Measurements from ENCODE around the gene NBEAL2.

The NBEAL2 gene

DNA sequence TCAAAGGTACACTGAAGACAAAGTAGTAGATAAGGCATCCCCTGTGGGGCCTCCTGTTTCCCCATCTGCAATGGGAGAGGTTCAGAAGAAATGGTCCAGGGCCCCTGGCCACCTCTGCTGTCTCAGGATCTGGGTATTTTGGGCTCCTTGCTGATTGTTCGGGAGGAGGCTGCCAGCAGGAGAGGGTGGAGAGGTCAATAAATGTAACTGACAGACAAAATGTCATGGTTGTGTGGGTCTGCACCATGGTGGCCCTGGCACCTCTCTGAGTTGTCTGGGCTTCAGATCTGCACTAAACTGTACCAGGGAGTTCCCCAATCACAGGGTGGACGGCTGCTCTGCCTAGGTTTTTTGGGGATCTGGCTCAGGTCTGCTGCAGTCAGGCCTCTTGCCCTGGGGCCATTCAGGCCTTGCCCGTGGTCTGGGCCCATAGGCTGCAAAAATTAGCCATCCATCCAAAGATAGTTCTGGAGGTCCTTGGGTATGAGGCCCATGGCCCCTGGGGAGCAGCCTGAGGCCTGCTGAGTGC is 7.4 kb downstream of the NBEAL2 start:
- no peak for FAIRE-seq

DNA sequence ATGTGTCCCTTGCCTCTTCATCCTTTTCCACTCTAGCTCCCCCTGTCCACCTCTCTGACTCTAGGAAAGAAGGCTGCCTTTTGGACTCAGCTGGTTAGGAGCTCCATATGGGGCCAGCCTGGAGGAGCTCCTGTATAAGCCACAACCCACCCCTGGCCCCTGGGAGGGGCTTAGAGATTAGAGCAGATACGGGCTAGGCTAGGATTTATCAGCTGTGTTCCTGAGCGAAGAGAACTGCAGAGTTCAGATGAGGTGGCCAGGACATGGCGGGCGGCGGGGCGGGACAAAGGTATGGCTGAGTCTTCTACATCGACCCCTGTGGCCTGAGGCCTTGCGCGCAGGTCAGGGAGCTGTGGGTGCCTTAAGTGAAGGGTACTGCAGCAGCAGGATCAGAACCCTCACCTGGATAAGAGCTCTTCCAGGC is 7.9 kb downstream of the NBEAL2 start:
- FAIRE-seq, result no peak

DNA sequence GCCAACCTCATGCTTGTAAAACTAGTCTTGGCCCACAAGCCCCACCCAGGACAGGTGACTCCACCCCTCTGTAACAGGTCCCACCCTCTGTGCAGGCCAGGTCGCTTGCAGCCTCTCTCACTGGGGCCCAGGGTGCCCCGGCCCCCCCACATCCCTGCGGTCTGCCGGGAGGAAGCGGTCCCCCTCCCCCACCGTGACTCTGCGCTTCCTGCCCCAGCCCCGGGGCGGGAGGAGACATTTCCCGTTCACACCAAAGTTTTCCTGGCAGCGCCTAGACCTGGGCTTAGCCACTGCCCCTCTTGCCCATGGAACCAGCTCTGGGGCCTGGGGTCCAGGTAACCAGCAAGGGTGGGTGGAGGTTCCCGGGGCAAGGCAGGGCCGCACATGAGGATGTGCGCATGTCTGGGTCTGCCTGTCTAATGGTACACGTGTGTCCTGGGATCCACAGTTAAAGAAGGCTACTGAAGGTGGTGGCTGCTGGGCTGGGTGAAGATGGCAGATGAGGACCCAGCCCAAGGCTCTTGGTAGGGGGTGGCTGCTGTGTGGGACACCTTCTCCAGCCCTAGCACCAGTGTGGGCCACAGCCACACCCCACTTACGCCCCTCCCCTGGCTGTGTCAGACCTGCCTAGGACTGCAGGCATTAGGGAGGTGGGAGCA is 8.4 kb downstream of the NBEAL2 start:
- no peak for FAIRE-seq

DNA sequence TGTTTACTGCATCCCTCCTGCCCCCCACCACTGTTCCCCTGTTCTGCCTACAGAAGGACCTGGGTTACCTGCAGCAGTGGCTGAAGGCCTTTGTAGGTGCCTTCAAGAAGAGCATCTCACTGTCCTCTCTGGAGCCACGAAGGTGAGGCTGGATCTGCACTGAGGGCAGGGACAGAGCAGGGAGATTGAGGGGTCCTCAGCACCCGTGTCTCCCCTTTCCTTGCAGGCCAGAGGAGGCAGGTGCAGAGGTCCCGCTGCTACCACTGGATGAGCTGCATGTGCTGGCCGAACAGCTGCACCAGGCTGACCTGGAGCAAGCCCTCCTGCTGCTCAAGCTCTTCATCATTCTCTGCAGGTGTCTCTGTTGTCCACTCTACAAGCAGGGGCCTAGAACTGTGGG is 9.2 kb downstream of the NBEAL2 start:
- no peak for FAIRE-seq

DNA sequence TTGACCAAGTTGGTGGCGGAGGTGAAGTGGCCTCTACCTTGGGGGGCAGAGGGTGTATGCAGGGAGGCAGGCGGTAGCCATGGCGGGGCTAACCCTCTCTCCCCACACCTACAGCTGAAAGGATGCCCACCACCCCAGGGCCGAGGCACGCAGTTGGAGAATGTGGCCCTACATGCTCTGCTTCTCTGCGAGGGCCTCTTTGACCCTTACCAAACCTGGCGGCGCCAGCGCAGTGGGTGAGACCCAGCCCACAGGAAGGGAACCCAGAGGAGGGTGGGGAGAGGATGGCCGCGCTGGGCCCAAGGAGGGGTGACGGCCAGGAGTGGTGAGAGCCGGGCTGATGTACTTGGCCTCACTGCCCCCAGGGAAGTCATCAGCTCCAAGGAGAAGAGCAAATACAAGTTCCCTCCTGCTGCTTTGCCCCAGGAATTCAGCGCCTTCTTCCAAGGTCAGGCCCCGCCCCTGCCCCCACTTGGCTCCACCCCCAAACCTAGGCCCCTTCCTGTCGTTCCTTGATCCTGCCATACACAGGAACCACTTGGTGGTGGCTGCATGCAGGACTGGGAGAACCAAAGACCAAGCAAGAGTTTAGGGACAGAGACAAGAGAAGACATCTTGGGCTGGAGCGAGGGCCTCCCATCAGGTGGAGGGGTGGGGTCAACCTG is 9.8 kb downstream of the NBEAL2 start:
- no peak for FAIRE-seq

DNA sequence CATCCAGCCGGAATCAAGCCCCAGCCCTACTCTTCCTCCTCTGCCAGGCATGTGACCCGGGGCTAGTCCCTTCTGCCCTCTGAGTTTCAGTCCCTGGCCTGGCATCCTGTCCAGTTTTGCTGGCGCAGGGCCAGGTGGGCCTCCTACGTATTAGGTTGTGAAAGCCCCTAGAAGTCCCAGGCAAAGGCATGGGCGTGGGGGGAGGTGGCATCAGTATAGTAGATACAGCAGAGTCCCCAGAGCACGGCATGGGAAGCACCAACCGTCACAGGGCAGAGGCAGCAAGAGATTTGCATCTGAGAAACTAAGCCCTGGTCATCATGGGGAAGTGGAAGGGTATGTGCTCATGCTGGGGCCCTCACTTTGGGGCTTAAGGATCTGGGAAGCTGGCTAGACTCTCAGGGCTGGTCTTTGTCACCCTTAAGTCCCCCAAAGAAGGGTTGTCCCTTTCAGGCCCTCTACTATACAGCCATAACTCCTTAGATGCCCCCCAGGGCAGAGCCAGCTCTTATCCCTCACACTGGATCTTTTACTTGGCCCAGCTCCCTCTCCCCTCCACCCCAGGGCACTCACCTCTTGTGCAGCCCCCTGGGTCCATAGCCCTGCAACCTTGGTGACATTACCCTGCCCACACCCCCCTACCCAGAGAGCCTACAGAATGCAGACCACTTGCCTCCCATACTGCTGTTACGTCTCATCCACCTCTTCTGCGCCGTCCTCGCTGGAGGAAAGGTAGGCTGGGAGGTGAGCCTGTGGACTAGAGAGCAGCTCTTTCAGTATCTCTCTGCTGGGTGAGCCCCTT is 11.3 kb downstream of the NBEAL2 start:
- FAIRE-seq, result no peak

DNA sequence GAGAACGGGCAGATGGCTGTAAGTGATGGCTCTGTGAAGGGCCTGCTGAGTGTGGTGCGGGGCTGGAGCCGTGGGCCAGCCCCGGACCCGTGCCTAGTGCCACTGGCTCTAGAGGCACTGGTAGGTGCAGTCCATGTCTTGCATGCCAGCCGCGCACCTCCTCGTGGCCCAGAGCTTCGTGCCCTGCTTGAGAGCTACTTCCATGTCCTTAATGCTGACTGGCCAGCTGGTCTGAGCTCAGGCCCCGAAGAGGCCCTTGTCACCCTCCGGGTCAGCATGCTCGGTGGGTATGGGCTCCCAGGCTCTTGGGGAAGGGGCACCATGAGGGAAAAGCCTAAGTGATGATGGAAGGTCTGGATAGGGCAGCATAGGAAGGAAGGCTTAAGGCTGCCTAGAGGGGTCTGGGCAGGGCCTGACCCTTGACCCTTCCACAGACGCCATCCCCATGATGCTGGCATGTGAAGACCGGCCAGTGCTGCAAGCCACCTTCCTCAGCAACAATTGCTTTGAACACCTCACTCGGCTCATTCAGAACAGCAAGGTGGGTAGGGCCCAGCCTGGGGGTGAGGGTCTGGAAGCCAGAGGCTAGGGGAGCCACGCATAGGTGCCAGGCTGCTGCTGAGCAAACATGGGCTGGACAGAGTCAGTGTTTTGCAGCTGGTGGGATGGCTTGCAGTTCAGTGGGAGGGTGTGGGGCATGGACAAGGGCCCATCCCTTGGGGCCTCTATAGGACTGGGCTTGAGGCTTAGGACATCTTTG is 12.1 kb downstream of the NBEAL2 start:
- no peak for FAIRE-seq

DNA sequence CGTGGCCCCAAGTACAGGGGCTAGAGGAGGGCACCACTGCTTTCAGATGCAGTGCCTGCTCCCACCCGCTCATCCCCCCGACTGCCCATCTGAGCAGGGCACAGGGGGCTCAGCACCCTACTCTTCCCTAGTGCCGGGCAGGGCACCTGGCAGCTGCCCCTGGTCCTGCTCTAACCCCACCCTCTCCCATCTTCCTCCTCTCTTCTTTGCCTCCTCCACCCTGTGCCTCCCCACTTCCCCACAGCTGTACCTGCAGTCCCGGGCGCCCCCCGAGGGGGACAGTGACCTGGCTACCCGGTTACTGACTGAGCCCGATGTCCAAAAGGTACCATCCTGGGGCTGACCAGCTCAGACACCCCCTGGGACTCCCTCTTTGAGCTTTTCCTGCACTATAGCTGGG is 12.8 kb downstream of the NBEAL2 start:
- no peak for FAIRE-seq

DNA sequence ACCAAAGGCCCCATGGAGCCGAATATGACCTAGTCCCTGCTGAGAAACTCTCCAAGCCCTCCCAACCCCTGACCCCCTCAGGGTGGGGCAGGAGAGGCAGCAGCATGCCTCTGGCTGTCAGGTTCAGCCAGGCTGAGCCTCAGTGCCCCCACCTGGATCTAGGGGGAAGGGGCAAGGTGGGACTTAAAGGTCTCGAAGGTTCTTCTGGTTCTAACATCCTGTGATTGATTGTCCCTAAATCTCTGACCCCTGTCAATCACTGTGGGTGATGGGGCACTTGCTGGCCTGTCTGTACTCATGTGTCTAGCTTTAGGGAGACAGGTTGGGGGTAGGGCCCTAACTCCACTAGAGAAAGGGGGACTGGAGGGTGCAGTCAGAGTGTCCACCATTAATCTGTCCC is 13.8 kb downstream of the NBEAL2 start:
- no peak for FAIRE-seq

DNA sequence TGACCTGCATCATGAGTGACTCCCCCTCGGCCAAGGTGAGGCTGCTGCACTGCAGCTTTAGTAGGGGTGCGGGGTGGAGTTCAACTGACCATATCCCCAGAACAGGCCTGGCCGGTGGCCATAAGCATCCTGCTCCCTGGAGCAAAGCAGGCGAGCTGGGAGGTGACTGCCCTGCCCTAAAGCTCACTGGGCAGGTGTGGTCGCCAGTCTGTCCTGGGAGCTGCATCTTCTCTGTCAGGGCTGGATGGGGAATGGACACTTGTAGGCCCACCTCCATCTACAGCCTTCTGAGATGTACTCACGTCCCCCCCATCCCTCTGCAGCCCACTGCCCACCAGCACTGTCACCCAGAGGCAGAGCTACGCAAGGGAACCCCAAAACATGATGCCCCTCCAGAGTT is 14.5 kb downstream of the NBEAL2 start:
- no peak for FAIRE-seq

DNA sequence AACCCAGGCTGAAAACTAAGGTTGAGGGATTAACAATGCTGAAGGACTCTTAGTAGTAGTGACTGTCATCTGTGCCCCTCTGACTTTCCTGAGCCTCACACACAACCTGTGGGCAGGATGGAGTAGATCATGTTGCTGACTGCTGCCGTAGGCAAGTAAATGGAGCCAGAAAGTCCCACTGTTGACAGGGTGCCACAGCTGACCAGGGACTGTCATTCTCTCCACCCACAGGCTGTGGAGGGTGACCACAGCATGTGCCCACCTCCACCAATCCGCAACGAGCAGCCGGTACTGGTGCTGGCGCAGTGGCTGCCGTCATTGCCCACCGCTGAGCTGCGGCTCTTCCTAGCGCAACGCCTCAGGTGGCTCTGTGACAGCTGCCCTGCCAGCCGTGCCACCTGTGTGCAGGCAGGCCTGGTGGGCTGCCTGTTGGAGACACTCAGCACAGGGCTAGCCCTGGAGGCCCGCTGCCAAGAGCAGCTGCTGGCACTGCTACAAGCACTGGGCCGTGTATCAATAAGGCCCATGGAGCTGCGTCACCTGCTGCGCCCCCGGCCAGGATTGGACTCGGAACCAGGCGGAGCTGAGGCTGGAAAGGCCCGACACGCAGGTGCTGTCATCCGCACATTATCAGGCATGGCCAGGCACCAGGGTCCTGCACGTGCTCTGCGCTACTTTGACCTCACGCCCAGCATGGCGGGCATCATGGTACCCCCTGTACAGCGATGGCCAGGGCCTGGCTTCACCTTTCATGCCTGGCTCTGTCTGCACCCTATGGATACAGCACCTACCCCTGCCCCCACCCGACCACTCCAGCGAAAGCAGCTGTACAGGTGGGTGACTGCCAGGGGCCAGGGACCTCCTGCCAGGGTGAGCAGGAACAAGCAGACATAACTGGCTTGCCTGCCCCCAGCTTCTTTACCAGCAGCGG is 15.6 kb downstream of the NBEAL2 start:
- no peak for FAIRE-seq

DNA sequence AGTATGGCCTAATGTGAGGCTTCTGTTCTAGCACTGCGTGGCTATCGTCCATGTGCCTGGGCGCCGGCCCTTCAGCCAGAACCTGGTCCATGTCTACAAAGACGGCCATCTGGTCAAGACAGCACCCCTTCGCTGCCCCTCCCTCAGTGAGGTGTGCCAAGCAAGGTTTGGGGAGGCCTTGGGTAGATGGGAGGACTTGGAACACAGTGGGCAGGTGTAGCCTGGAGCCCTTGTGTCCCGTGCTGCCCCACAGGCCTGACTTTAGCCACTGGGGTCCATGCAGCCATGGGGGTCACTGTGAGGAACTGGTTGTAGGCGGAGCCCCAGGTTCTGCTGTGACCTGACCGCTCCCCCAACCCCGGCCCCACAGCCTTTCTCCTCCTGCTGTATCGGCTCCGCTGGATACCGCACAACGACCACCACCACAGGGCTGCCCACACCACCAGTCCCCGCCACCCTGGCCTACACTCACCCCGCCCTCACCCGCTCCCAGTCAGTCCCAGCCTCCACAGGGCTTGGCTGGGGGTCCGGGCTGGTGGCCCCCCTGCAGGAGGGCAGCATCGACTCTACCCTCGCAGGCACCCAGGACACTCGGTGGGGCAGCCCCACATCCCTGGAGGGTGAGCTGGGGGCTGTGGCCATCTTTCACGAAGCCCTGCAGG is 16.6 kb downstream of the NBEAL2 start:
- no peak for FAIRE-seq

DNA sequence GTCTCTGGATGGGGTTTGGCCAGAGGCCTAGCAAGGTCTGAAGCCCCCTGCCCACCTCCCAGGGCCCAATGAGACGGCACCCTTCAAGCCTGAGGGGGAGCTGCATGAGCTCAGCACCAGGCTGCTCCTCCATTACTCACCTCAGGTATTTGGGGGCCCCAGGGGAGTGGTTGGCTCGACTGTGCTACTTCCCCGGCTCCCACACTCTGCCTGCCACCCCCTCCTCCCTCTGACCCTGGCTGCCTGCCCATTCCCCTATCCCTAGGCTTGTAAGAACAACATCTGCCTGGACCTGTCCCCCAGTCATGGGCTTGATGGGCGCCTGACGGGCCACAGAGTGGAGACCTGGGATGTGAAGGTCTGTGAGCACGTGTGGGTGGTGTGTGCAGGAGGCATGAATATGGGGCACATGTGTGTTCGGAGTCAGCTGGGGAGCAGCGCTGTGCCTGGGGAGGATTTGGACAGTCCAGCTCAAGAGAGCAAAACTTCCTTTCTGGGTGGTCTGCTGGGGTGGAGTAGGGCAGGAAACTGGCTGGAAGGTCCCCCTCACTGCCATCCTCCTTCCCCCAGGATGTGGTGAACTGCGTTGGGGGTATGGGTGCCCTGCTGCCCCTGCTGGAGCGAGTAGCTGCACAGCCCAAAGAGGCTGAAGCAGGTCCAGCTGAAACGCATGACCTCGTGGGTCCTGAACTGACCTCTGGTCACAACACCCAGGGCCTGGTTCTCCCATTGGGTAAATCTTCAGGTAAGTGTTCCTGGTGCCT is 17.4 kb downstream of the NBEAL2 start:
- FAIRE-seq, result no peak

DNA sequence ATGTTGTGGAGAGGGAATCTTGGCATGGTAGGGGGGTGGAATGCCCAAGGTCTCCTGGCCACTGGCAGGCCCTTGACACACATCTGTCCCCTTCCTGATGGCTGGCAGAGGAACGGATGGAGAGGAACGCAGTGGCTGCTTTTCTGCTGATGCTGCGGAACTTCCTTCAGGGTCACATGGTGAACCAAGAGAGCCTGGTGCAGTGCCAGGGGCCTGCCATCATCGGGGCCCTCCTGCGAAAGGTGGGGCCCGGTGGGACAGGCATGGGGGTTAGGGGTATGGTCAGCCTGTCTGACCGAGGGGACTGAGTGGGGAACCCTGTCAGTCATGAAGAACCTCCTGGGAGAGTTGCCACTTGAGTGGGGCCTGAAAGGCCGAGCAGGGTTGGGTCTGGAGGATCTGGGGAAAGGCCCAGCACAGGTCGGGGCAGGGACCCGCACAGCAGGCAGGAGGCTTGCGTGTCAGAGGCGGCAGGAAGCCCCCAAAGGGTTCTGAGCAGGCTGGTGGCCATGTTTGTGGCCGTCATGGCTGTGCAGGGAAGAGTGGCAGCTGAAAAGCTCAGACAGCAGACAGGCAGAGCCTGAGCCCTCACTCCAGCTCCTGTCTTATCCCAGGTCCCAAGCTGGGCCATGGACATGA is 18.1 kb downstream of the NBEAL2 start:
- FAIRE-seq, result no peak

DNA sequence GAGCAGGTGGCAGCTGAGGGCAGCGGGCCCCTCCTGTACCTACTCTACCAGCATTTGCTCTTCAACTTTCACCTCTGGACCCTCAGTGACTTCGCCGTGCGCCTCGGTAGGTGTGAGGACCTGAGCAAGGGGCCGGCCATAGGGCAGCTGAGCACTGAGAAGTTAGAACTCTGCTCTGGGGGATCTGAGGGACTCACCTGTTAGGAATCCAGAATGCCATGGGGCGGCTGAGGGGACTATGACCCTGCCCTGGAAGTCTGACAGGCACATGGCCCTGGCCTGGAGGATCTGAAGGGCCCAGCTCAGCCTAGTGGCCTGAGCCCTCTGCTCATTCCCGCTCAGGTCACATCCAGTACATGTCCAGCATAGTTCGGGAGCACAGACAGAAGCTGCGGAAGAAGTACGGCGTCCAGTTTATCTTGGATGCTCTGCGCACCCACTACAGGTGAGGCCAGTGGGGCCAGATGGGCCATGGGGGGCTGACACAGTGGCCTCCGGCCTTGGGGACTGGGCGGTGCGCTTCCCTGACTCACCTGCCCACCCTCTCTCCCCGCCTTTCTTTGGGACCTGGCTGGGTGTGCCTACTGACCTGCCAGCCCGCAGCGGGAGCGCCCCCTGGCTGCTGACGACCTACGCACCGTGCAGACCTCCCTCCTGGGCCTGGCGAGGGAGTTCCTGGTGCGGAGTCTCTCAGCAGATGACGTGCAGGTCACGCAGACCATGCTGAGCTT is 18.8 kb downstream of the NBEAL2 start:
- FAIRE-seq, result no peak

DNA sequence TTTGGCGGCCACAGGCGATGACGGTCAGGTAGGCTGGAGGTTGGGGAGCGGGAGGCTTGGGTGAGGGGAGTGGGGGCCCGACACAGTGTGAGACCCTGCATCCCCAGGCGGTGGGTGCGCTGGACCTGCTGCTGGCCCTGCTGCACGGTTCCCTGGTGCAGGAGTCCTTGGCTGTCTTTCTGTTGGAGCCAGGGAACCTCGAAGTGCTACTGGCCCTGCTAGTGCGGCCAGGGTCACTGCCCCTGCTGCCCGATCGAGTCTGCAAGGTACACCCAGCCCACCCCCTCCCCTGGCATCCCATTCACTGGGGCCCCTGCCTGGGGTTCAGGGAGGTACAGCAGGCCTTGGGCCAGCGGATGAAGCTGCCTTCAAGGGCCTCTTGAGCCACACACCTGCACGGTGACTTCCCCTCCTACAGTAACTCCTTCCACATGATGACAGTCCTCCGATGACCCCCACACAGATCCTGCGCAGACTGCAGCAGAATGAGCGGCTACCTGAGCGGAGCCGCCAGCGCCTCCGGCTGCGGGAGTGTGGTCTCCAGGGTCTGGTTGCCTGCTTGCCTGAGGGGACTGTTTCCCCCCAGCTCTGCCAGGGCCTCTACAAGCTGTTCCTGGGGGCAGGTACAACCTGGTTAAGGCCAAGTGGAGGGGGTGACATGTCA is 19.5 kb downstream of the NBEAL2 start:
- no peak for FAIRE-seq

DNA sequence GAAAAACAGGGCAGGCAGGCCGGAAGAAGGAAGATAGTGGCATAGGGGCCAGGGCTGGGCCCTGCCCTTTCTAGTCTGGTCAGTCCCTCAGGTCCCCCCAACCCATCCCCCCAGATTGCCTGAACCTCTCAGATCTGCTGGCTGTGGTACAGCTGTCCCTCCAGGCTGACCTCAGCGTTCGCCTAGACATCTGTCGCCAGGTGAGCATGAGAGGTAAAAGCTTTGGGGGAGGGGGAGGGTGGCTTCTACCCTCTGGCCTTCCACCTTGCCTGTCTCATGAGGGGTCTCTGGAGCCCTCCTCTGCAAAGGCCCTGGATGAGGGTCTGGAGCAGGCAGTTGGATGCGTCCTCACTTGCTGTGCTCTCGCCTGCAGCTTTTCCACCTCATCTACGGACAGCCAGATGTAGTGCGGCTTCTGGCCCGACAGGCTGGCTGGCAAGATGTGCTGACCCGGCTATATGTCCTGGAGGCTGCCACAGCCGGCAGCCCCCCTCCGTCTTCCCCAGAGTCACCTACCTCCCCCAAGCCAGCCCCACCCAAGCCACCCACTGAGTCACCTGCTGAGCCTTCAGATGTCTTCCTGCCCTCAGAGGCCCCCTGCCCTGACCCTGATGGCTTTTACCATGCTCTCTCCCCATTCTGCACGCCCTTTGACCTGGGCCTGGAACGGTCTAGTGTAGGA is 20.2 kb downstream of the NBEAL2 start:
- no peak for FAIRE-seq

Measured in colon (tissue), 2 donors.